Activated effector memory CD4-positive, alpha-beta T cell treated with Interleukin-2 at 50 U/mL for 16 hours (primary cell): ENCODE results near the gene NR2C1.
"Not testable (repeated sequence)": the region's sequence is repeated elsewhere in the genome, so short reads cannot be mapped to it uniquely, and the experiment has no call there.

ENCODE experiments used
- DNase-seq: peaks from one replicate; pipeline ENCODE4 v3.0.0-alpha.2; 2020

The NR2C1 gene

DNA sequence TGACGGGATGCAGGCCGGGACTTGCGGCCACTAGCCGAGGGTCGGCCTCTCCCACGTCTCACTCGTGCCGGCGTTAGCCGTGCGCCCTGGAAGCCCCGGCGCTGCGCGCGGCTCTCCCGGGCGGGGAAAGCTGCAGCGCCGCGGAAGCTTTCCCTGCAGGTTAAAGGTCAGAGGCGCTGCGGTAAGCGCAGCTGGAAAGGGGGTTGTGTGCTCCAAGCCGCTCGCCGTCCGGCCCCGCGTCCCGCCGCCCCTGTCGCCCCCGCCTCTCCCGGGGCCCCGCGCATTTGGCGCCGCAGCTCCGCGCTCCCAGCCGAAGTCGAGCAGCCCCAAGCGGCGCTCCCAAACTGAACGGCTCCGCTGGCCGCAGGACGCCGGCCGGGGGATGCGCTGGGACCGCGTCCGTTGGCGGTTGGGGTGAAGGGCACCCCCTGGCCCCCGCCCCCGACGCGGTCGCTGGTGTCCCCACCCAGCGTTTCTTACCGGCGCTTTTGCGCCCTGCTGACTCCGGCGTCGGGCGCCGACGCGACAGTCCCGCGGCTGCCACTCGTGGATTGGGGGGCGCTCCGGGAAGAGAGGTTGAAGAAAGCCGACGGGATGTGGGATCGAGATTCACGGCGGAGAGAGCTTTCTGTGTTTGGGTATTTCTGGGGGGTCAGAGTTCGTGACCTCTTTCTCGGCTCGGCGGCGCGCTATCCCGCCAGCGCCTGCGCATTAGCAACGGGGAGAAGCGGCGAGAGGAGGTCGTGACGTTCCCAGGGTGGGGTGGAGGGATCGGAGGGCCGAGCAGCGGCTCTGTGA, at the start of gene NR2C1:
Gene NR2C1, minus strand, starts transcription at position 719 of the 798 bp plus-strand sequence. CDS start 6,234 bp downstream, outside the sequence.
- peak; percentile 88 for DNase-seq

- DNase-seq, result no peak
Measured at GRCh38 chr12:95118788-95119179, 45.4 kb upstream of the NR2C1 start.

DNA sequence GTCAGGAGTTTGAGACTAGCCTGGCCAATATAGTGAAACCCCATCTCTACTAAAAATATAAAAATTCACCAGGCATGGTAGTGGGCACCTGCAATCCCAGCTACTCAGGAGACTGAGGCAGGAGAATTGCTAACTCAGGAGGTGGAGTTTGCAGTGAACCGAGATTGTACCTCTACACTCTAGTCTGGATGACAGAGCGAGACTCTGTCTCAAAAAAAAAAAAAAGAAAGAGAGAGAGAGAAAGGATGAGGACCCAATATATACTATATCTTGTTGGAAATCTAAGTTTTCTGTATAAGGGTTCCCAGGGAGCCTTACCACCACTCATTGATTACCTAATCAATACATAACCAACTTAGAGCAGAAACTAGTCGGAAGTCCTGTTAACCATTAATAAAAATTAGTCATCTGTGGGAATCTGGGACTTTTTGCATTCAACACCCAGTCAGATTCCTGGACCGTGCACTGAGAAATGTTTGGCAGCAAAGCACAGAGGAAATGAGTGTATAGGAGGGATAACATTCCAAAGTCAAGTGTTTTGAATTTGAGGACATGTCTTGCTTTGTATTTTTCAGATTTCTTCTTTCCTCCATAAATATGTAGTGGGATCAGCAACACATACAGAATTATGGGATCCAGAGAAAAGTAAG, 44.8 kb upstream of the NR2C1 start:
- DNase-seq, result no peak

GRCh38 chr12:95117178-95117599, 43.8 kb upstream of the NR2C1 start:
- DNase-seq, result peak; percentile 20

DNA sequence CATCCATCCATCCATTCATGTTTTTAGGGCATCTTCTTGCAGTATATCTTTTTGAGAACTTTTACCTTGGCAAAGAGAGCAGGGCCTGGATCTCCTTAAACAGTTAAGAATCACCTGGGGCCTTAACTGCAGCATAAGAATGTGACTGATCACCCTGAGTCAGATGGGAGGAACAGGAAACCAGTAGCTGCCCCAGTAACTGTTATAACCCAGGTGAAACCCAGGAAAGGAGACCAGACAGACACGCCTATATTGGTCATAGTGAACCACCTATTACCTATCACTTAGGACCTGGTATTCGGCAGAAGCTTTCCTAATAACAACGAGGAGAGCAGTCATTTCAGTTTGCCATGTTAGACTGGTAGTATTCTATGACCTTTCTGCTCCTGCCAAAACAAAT, 43.4 kb upstream of the NR2C1 start:
- DNase-seq, result no peak

- DNase-seq, result no peak
Measured at GRCh38 chr12:95116341-95116740, 42.9 kb upstream of the NR2C1 start.

DNA sequence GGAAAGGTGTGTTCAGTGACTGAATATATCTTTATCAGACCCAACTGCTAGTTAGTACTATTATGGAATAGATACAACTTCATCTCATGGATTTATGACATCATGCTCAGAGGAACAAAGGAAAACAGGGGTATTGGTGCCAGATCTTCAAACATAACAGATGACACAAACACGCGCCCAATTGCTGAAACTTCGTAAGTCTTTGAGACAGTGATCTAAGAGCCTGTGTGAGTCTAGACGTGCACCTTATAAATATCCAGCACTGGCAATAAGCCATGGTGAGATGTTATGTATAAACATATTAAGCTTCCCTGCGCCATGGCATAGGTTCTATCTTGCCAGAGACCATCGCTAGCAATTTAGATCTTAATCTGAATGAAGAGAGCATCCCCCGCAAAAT, 42.2 kb upstream of the NR2C1 start:
- DNase-seq, result no peak

GRCh38 chr12:95114766-95115405, 41.5 kb upstream of the NR2C1 start:
- no peak for DNase-seq

DNA sequence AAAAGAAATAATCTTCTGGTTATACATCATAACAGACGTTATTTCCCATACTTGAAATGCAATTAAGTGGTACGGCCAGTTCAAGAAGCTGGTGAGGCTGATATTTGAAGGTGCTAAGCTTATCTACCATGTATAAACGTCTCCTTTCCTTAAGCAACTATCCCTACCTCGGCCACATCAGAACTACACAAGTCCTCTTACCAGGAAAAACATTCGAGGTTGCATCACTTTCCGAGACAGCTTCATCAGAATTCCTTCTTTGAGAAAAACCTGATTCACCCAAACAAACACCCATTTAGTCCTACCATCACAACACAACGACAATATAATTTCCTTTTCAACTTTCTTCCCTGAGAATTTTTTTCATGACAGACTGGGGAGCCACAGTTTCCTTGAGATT, 33.9 kb upstream of the NR2C1 start:
- DNase-seq, result no peak

DNA sequence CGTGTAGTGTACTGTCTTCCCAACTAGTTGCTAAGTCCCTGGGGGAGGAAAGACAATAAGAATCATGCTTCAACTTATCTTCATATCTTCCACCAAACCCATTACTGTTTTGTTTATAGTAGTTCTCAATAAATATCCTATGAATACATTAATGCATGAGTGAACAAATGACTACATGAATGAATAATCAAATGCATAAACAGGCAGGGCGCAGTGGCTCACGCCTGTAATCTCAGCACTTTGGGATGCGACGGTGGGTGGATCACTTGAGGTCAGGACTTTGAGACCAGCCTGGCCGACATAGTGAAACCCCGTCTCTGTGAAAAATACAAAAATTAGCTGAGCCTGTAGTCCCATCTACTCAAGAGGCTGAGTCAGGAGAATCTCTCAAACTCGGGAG, 32.1 kb upstream of the NR2C1 start:
- DNase-seq, result no peak

- DNase-seq, result no peak
Measured at GRCh38 chr12:95104919-95105452, 31.6 kb upstream of the NR2C1 start.

DNA sequence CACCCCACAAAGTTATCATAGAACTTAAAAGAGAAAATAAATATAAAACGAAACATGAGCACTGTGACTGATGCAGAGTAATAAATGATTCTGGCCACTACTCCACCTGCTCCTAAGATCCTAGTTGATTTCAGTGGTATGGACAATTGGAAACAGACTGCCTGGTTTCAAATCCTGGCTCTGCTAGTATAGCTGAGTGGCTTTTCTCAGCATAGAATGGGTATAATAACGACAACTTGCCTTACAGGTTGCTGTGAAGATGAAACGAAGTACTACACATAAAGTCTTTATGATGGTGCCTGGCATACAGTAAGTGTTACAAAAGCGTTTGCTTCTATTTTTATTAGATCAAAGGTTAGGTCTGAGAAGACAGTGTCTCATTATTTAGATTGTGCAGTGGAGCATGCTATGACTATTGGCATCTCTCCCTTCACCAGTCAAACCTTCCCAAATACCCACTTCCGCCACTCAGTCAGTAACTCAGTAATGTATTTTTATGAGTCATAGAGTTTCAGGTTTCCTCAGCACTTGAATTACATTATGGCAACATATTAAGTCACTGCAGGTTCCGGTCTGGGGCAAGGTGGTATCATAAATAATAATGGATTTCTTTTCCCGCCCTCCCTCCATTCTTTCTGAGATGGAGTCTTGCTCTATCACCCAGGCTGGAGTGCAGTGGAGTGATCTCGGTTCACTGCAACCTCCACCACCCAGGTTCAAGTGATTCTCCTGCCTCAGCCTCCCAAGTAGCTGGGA, 29.7 kb upstream of the NR2C1 start:
- DNase-seq, result no peak

GRCh38 chr12:95101957-95102356, 28.5 kb upstream of the NR2C1 start:
- not testable (repeated sequence) for DNase-seq

- DNase-seq, result no peak
Measured at GRCh38 chr12:95100264-95101190, 27.1 kb upstream of the NR2C1 start.

- DNase-seq, result no peak
Measured at GRCh38 chr12:95099270-95099790, 25.9 kb upstream of the NR2C1 start.

- no peak for DNase-seq
Measured at GRCh38 chr12:95096852-95097251, 23.4 kb upstream of the NR2C1 start.

DNA sequence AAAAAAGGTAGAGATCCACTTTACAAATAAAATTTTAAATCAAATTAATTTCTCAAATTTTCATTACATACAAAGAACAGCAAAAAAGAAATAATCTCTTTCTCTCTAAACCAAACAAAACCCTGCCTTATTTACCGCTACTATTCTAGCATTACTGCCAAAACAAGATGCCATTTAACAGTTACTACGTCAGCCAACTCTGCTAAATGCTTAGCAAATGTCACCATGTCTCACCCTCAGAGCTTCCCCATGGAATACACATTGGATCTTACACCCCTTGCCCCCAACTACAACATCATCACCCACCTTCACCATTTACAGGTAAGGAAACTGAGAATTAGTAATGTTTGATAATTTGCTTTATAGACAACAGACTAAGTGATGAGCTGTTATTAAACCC, 23.0 kb upstream of the NR2C1 start:
- DNase-seq, result no peak

GRCh38 chr12:95095866-95096265, 22.4 kb upstream of the NR2C1 start:
- not testable (repeated sequence) for DNase-seq

- no peak for DNase-seq
Measured at GRCh38 chr12:95089462-95089861, 16.0 kb upstream of the NR2C1 start.

- DNase-seq, result no peak
Measured at GRCh38 chr12:95088379-95088778, 15.0 kb upstream of the NR2C1 start.

- no peak for DNase-seq
Measured at GRCh38 chr12:95085612-95086011, 12.2 kb upstream of the NR2C1 start.

DNA sequence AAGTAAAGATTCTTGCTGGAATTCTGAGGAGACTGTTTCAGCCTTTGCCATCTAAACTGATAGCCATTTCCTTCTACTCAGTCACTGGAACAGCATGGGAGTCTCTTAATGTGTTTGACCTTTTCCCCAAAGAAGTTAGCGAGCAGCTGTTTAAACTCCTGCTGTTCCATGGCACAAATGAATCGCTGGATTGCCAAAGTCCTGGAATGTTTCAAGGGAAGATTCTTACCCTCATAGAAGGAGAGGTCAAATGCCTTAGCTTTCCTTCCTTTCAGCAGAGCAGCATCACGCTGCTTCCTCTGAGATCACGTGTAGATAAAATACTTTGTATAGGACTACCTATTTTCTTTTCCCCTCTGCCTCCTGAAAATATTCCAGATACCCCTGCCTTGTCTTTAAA, 10.5 kb upstream of the NR2C1 start:
- no peak for DNase-seq
